ENCODE data around the gene SIAH3.

Gene SIAH3

DNA sequence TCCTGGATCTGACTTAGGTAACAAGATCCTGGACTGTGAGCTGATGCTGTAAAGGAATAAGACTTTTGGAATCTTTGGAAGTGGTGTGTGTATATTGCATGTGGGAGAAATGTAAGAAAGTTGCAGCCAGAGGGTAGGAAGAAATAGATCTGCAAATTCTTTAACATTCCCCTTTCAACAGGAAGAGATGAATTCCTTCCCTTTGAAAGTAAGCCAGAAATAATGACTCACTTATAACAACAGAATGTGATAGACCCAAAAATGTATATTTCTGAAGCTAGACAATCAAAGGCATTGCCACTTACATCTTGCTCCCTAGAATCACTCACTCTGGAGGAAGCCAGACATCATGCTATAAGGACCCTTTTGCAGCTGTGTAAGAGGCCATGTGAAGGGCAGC is 9.8 kb upstream of the SIAH3 start:
- DNase-seq = no peak

DNA sequence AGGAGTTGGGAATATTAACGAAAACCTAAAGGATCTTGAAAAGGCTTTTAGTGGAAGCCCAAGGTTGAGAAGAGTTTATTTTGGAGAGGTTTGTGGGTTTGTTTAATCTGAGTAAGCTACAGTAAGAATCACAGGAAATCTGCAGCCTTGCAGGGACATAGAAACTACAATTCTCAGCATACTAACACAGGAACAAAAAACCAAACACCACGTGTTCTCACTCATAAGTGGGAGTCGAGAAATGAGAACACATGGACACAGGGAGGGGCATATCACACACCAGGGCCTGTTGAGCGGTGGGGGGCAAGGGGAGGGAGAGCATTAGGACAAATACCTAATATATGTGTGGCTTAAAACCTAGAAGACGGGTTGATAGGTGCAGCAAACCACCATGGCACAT is 8.7 kb upstream of the SIAH3 start:
- no peak for DNase-seq

DNA sequence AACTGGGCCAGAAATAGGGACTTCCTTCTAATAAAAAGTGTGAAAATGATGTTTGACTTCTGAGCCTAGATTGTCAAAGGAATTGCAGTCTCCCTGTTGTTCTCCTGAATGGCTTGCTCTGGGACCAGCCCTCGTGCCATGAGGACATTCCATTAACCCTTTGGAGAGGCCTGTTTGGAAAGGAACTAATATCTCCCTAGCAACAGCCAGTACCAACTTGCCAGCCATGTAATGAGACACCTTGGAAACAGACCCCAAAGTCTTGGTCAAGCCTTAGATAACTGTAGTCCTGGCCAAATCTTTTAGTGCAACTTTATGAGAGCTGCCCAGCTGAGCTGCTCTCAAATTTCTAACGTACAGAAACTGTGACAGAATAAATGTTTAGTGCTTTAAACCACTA is 8.2 kb upstream of the SIAH3 start:
- DNase-seq = no peak

DNA sequence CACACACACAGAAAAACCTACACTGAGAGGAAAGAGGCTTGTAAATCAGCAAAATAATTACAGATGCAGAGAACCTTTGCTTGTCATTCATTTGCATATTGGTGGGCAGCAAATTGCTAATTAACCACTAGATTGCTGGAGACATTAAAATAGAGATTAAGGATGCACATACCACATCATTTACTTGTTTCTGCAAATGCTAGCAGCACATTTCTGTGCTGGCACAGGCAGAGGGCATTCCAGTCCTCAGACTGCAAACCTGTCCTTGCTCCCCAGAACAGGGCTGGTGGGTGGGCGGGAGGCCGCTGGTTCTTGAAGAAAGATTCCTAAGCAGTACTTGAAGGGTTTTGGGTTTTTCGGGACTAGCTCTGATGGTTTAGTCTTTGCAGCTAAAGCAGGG is 941 bp upstream of the SIAH3 start:
- peak; percentile 35 to 39 for DNase-seq

DNA sequence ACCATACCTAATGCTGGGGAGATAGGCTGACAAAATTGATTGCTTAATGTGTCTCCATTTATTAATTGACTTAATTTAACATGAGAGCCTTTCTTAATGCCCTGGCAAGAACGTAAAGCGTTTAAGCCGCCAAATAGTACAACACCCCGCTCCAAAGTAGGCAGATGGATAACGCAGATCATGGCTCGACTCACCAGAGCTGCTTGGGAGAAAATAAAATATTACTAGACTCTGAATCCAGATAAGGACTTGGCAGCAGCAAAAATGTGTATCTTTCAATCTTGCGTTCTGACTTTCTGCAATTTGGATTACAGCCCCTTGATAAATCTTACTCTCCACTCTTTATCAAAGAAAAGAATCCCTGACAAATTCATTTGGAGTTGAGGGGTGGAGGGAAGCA is 403 bp upstream of the SIAH3 start:
- no peak for DNase-seq

DNA sequence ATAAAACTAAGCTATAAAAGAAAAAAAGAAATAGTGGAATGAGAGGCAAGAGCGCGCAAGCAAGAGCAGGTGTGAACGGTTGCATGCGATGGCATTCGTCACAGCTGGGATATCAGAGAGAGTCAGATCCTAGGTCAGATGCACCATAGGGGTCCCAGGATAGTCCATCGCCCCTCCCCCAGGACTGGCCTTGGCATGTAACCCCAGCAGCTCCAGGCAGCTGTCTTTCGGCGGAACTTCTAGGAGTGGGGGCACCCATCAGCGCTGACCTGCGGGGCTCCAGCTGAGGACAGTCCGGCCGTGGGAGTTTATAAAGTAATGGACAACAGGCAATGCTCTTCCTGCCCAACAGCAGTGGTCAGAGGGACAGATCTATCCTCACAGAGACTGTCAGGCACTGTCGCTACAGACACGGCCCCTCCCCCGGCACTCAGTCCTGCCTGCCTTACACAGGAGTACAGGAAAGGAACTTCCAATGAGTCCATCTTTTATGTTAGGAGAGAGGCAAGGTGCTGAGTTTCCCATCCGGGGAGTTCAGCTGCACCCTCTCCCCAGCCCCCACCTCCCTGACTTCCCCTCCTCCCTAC is 1.4 kb downstream of the SIAH3 start:
- DNase-seq = peak in 1 of 2 experiments; percentile 17

DNA sequence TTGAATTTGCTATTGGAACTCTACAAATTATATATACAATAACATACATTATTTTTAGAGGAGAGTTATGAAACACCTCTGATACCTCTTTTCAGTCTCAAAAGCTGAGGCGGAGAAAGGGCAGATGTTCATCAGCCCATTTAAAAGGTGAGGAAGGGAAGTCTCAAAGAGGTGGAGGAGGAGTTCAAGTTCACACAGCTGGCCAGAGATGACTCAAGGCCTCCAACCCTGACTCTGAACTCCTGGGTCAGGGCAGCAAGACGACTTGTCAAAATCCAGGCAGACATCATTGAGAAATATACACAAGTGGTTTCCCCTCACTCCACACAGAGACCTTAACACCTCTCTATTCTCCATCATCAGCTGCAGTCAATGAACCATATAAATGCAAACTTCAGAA is 2.1 kb downstream of the SIAH3 start:
- peak in 1 of 2 experiments; percentile 8 for DNase-seq

DNA sequence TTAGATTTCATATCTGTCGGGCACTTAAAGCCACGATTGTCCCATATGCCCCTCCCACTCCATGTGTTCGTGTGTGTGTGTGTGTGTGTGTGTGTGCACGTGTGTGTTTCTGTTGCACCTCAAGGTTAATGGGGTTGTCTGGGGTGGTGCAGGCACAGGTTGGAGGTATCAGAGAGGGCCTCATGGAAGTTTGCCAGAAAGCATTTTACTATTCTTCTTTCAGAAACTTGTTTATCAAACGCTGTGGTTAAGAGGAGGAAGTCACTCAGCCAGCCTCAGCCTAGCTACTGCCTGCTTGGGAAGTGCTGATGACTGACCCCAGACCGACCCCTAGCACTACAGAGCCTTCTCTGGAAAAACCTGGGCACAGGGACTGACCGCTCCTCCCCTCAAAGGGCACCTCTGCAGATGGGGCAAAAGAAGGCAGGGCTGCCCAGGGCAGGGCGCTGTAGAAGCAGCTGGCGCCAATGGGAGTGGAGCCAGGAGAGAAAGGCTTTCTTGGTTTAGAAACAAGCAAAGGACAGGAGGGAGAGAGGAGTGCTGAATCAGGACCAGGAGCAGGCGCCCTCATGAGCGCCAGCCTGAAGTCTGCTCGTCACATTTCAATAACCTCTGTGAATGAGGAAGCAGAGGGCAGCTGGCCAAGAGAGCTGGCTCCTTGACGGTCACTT is 3.9 kb downstream of the SIAH3 start:
- no peak for DNase-seq

DNA sequence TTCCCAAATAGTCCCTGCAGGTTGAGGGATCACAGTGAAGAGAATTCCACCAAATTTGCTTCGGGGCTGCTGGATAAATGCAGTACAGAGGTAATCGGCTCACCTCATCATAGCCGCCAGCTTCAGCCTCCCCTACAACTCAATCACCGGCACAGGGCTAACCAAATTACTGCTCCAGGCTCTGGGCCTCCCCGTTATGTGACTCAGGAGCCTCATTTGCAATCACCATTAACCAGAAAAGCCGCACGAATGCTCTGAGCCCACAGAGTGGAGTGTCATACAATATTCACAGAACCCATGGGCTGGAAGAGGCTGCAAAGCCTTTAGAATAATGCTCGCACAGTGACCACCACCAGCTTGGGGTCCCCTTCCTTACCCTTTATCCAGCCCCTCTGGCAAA is 4.9 kb downstream of the SIAH3 start:
- no peak for DNase-seq

DNA sequence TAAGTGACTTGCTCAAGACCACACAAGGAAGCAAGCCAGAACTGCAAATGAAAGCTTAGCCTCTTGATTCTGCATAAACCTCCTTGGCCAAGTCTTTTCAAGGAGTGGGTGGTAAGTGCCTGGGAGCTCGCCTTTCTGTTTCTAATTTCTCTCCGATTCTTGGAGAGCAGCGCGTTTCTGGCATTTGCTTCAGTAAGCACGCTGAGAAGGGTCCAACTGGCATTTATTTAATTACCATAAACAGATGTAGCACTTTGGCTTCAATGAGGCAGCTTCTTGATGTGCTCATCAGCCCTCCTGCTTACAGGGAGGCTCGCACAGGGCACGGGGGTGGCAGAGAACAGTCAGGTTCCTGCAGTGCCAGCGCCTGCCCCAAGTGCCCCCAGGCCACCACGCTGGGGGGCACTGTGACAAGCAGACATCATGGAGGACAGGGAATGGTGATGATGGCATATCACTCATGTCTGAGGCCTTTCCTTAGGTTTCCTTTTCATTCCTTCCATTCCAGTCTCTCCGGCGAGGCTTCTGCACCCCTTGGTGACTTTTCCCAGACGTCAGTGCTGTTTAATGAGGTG is 13.3 kb downstream of the SIAH3 start:
- no peak for DNase-seq

DNA sequence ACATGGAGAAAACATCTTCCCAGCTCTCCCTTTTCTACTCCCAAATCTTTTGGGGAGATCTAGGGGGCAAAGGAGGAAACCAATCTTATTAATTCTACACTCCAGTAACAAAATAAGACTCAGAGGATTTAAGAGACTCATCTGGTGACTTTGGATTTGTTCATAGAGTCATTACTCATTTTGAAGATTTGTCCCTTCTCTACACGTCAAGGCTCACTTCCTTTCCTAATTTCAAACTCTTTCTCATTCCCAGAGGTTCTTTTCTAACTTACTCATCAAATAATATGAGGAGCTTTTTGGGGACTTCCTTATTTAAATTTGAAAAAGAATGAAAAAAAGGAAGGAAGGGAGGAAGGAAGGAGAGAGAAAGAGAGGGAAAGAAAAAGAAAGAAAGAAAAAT is 14.4 kb downstream of the SIAH3 start:
- DNase-seq = no peak

DNA sequence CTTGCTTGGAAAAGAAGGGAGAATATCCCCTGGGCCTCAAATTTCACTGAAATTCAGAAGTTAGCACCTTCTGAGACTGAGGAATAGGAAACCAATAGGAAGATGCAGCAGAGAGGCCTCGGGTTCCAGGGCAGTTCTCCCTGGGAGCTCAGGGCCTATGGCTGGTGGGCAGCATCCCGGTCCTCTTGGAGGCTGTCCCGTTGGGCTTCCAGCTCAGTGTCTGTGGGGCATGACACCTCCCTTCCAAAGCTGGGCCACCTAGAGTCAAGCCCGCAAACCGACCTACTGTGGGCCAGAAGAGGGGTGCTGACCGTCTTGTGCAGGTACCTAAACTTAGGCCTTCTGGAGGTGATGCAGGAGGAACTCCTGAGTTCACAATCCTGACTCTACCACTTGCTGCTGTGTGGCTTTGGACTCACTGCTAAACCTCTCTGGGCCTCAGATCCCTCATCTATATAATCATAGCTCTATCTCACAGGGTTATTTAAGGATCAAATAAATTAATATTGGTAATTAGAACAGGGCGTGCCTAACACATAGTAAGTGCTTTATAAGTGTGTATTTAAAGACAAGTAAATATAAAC is 17.1 kb downstream of the SIAH3 start:
- DNase-seq = no peak

DNA sequence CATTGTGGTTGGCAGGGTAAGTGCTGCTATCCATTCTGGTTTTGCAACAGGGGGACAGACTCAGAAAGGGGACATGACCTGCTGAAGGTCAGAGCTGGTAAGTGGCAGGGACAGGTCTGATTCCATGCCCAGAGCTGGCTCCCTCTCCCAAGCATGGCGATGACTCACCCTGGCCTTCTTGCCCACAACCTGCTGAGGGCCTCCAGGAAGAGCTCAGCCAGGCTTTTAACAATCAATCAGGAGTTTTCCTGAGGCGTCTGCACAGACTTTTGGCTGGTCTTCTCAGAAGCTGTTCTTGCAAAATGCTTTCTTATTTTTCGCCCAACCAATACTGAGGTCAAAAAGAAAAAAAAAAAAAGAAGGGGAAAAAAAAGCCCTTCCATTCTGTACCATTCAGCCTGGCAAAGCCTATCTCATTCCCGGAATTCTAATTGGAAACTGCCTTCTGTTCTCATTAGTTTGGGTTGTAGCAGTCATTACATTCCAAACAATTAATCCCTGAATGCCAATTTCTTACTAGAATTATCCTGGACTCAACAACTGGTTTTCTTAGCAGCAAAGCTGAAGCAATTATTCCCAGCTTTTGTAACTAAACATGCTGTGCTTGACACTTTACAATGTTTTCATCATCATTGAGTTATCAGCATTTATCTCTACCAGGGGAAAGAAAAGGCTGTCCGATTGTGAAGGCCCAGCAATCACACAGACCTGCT is 17.7 kb downstream of the SIAH3 start:
- DNase-seq = no peak

DNA sequence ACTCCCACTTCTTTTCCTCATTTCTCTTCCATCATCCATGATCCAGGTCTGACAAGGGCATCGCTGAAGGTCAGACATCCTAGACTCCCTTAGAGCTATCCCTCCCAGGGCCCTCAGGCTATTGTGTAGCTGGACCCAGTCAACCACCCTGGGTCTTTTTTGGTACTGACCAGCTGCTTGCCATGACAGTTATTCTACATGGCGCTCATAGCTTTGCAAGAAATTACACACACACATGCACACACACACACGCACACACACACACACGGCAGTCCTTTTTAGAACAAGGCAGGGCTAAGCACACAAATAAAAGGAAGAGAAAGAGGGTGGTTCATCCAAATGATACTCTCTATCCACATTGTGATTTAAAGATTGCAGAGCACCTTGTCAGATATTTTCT is 18.3 kb downstream of the SIAH3 start:
- DNase-seq = no peak

DNA sequence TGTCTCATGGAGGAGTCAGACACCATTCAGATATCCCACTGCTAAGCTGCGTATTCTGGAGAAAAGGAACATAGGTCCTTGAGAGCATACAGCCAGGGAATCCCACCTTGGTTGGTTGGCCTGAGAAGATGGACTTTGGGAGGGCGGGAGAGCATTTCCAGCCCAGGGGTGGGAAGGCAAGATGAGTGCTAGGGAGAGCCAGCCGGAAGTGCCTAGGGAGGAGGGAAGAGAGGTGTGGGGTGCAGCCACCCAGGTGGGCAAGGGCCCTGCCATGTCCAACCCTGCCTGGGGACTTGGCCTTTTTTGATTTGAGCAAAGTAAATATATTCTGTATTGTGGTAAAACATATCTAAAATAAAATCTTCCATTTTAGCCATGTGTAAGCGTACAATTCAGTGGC is 19.7 kb downstream of the SIAH3 start:
- no peak for DNase-seq

DNA sequence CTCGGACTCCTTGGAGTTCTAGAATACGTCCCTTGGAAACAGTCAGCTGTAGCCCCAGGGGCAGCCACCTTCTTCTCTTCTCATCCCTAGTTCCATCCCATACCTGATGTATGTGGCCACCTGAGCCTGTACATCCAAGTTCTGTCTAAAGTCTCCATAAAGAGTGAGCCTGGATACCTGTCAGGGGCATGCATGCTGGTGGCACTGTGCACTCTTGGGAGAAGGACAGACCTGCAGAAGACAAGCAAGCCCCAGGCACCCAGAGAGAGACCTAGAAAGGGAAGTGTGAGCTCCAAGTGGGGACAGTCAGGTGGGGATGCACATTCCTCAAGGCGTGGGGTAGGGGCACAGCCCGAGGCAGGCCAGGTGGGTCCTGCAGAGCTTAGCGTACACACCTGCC is 21.4 kb downstream of the SIAH3 start:
- no peak for DNase-seq

DNA sequence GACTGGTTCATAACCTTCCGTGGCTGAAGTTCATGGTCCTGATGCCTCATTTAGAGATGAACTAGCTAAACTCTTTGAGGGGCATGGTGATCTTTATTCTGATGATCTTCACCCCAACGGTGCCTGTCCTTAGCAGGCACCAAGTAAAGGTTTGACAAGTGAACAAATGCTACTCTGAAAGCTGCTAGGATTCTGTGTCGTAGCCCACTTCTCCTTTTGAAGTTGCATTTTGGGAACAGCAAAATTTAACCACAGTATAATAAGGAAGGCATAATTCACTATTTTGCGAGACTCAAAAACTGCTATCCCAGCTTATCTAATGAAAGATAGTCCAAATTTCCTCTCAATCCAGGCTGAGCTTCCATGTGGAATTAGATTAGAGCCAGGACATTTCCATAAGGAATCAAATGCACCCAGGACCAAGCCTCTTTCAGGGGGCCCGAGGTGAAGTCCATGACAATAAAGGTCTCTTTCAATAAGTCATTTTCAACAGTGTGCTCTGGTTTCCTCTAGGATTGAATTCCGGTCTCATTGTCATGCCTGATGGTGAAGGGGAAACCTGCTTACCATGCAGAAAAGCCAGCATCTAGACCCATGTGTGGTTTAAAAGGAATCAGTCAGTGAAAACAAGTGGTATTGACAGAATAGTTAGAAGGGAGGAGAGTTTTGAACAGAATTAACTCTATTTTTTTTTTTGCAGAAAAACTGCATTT is 23.1 kb downstream of the SIAH3 start:
- no peak for DNase-seq

DNA sequence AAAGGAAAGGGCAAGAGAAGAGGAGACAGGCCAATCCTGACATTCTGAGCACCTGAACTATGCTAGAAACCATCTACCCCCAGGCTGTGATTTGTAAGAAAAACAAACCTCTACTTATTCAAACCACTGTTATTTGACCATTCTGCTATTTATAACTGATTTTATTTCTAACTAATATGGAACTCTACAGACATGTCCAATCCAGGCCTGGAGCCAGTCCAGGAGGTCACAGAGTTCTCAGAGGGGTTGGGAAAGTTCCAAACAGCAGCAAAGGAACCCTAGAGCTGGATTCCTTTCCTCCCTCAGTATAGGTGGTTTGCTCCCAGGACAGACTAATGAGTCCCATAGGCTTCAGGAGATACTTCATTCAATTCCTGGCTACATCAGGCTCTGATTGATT is 24.2 kb downstream of the SIAH3 start:
- no peak for DNase-seq

DNA sequence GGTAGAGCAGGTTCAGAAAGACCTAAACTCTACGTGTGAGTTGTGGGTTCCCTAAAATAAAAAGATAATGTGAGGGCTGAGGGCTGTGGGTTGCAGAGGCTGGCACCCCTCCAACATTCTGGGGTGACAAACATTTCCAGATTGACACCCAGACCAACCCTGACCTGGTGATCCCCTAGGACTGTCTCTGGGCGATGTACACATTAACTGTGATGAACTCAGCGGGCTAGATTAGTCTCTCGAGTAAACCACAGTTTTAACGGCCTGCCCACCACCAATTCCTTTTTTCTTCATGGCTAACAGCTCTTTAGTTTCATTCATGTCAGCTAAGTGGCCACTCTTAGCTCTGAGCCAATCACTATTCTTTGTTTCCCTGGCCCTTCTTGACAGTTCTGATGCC is 24.8 kb downstream of the SIAH3 start:
- no peak for DNase-seq

DNA sequence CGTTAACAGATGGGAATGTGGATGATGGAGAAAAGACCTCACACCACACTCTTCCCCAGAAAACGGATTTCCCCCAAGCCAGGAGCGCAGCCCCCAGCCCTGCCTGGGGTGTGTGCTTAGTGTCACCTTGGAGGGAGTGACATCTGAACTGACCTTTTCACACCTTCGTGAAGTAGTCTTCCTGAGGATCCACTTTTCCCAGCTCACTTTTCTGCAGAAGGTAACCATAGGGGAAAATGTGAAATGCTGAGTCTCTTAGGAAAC is 26.2 kb downstream of the SIAH3 start:
- no peak for DNase-seq

DNA sequence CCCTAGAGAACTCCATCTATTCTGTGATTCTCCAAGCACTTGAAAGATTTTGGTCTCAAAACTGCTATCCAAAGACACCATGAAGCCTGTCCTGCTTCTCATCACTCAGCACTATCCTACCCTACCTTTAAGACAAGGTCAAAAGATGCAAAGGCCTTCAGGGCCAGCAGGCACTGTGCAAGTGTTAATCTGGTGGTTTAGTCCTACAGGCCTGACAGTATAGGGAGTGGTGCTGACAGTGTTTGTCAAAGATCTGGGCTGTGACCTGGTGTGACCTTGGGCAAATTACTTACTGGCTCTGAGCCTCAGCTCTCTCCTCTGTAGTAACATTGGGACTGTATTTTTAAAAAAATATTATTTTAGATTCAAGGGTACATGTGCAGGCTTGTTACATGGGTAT is 28.0 kb downstream of the SIAH3 start:
- no peak for DNase-seq

DNA sequence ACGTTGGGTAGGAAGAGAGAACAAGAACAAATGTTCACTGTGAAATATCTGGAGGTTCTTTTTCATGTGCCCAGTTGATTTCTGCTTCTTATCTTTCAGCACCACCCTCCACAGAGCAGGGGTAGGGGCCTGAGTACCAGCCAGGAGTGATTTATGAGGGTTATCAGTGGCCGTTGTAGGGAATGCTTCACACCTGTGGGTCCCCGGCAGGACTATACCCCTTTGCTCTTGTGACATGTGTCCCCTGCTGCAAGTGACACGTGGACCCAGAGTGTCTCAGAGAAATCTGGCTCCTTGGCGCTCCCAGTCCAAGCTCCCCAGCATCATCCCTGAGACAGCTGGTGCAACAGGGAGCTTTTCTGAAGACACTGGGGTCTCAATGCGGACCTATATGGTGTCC is 29.7 kb downstream of the SIAH3 start:
- no peak for DNase-seq

DNA sequence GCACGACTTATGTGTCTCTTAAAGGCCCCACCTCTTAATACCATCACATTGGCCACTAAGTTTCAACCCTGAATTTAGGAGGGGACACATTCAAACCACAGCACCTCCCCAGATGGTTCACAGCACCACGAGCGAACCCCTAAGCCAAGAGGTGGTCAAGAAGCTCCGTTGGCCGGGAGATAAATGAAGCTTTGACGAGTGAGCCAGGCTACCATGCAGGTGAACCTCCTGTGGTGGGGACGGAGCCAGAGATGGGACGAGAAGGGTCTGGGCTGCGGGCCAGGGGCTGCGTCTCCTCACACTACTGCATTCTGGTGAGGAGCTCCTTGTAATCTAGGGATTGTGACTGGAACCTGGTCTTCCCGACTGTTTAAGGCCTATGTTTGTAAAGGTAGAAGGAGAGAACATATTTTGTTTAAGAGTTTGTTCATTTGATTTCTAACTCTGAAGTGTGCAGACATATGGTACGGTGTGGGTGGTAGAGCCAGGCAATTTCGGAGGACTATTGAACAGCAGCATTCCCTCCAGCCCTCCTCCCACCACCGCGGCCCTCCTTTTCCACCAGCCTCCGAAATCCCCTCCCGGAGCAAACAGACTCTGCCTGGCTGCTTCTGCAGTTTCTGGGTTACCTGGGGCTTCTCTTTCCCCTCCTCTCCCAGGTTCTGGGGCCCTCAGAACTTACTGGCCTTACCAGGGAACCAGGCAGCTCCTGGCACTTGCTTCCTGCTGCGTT is 31.3 kb downstream of the SIAH3 start:
- no peak for DNase-seq
